Fibroblast of the aortic adventitia (primary cell): ENCODE measurements around the gene DAPK1. TPM values are rescaled to one million over a fixed set of nuclear protein-coding genes. Genes with fewer than 3 reads are reported as not detected.

ENCODE experiments used
- DNase-seq: peaks from one replicate; pipeline ENCODE4 v3.0.0-alpha.2; 2010; ENCODE audit warnings: low read depth
- H3K4me3 ChIP-seq: 2 replicates; pipeline ENCODE4 v1.5.1; 2011; ENCODE audit warnings: low read depth, mild to moderate bottlenecking, control low read depth, low read length, moderate library complexity
- total RNA-seq: library from RNA; depleted of rRNA; stranded (reverse); fragments of >200 nt; gene quantifications from 2 replicates; pipeline ENCODE4 v1.2.3, GENCODE V29; 2012; ENCODE audit warnings: low replicate concordance
- TF ChIP-seq, protein P1 (sequence below): IDR thresholded peaks from 2 replicates; pipeline ENCODE4 v1.5.1; 2011; ENCODE audit warnings: mild to moderate bottlenecking, low read length, control low read depth, inconsistent platforms; ENCODE audit not compliant: insufficient read depth

DAPK1 gene
- total RNA-seq, 1 donor: 30.9 TPM

DNA sequence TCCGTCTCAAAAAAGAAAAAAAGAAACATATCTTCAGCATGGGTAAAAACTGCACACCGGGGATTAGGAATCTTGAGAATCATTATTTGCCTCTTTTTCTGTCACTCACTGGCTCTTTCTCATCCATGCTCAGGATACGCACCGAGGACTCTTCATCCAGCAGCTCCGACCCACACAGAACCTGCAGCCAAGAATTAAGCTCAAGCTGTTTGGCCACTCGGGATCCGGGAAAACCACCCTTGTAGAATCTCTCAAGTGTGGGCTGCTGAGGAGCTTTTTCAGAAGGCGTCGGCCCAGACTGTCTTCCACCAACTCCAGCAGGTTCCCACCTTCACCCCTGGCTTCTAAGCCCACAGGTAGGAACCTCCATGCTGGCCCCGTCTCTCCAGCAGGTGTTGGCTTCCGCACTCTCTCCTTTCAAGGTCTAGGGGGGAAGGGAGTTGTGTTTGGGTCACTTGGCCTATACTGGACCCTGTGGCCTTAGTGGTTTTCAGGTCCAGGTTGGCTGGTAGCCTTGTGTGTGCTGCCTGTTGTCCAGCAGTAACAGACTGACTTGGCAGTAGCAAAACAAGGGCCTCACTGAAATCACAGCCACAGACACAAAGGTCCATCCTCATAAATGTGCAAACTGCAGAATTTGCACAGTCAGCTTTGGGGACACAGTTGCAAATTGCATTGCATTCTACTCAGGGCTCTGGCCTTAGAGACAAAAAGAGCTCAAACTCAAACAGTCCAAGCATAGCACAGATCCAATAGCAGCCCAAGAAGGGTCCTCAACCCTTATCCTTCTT, 183.8 kb downstream of the DAPK1 start:
- TF ChIP-seq, protein P1, sequence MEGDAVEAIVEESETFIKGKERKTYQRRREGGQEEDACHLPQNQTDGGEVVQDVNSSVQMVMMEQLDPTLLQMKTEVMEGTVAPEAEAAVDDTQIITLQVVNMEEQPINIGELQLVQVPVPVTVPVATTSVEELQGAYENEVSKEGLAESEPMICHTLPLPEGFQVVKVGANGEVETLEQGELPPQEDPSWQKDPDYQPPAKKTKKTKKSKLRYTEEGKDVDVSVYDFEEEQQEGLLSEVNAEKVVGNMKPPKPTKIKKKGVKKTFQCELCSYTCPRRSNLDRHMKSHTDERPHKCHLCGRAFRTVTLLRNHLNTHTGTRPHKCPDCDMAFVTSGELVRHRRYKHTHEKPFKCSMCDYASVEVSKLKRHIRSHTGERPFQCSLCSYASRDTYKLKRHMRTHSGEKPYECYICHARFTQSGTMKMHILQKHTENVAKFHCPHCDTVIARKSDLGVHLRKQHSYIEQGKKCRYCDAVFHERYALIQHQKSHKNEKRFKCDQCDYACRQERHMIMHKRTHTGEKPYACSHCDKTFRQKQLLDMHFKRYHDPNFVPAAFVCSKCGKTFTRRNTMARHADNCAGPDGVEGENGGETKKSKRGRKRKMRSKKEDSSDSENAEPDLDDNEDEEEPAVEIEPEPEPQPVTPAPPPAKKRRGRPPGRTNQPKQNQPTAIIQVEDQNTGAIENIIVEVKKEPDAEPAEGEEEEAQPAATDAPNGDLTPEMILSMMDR: no peak
- no peak for DNase-seq
- no peak overlapping the region for H3K4me3 ChIP-seq

DNA sequence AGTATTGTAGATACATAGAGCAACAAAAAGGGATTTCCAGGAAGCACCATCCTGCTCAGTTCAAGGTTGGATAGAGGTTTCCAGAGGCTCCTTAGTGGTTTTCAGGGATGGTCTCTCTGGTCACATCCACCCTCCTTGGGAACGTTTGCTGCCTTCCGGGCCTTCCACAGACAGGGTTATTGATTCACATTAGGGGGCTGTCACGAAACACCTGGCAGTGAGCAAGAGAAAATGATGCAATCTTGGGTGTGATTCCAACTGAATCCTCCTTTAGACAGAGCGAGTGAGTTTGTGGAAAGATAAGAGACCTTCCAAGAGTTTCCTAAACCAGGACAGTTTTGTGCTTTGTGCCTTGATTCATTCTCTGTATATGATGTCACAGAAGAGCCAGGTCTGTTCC, 184.4 kb downstream of the DAPK1 start:
- peak; percentile 22 for DNase-seq
- H3K4me3 ChIP-seq: no peak overlapping the region
- TF ChIP-seq, protein P1: no peak

DNA sequence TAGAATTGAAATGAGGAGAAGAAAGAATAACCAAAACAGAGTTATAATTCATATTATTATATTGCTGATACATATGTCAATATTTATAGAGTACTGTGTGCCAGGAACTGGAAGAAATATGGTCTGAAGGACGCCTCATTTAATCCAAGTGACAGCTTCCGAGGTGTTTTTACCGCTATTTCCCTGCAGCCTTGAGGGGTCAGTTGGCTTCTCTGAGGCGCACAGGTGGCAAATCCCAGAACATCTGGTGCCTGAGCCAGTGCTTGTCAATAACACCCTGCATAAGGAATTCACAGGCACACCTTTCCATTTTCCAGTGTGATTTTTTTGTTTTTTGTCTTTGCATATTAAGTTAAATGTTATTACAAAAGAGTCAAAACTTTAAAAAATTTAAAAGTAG, 185.0 kb downstream of the DAPK1 start:
- DNase-seq: no peak
- TF ChIP-seq, protein P1: no peak
- no peak overlapping the region for H3K4me3 ChIP-seq

DNA sequence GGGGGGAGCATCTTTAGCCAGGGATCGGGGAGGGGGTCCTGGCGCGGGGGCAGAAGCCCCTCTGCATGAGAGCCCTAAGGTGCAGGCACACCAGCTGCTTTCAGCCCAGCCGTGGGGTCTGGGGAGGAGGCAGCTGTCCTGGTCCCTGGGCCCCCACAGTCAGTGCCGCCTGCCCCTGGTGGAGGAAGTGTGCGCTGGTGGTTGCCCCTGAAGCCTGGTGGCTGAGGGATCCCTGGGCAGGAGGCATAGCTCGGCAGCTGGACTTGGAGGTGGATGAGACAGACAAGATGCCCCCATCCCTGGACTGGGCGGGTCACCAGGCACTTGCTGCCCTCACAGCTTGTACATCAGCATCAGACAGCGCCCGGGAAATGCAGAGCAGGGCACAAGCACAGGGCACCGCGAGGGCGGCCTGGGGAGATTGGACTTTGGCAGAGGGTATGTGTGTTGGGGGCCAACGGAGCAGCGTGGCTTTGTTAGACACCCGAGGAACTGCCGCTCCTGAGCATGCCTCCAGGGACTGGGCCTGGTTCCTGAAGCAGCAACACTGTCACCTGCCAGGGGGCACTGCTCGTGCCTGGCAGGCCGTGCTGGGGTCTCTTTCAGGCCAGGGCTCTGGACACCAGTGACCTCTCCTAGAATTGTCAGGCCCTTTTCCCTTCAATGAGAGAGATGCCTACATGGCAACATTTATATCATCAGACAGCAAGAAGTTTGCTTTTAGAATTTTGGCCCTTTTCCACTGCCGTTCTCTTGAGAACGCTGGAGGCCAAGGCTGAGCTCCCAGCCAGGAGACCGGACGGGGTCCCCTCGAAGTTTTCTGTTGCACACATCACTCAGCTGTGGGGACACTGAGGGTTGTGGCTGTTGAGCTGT, 186.3 kb downstream of the DAPK1 start:
- no peak for DNase-seq
- H3K4me3 ChIP-seq: no peak overlapping the region
- TF ChIP-seq, protein P1: no peak

DNA sequence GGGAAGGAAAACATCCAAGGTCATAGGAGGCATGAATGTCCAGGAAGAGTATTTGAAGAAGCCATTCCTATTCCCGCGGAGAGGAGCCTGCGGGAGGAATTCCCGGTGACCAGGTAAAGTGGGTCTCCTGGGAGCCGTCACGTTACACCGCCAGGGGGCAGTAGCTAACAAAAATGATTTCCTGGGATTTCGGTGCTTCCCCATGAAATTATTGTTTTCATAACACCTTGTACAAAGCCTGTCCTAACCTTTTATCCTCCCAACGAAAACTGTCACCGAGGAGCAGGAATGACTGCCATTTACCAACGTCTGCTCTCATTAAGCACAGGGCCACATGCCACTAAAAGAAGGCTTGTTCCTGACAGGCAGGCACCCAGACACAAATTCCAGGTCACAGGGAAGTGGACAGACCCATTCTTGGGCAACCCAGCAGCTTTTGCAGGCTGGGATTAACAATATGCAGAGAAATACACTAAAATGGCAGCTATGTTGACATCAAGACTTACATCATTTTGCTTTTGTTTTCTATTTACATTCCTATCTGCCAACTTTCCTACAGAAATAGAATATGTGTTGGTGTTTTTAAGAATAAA, 187.1 kb downstream of the DAPK1 start:
- no peak overlapping the region for H3K4me3 ChIP-seq
- peak; percentile 52 for DNase-seq
- TF ChIP-seq, protein P1: peak; percentile 73

DNA sequence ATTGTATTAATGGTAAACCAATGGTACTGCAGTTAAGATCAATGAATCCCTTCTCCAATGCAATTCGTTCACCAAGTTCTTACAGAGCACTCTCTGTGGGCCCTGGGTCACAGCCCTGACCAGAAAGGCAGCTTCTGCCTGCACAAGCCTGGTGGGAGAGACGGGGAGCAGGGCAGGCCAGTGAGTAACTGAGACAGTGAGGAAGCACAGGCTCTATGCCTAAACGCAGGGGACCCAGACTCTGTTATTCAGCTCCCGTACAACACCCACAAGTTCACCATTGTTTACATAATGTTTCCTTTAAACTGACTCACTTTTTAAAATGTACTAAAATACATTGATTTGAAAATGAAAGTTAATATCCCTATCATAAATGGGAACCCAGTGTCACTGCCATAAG, 187.8 kb downstream of the DAPK1 start:
- DNase-seq: no peak
- TF ChIP-seq, protein P1: no peak
- no peak overlapping the region for H3K4me3 ChIP-seq
